ENCODE data around the gene EZR. TPM values are rescaled to one million over a fixed set of nuclear protein-coding genes. Genes with fewer than 3 reads are reported as not detected.

The EZR gene
- total and polyA plus RNA-seq, 9 of the 15 experiments (the other 6 are each of a cell fraction or from before 2014, with no cell fraction given) = 36.5 to 162 (median 104) TPM

DNA sequence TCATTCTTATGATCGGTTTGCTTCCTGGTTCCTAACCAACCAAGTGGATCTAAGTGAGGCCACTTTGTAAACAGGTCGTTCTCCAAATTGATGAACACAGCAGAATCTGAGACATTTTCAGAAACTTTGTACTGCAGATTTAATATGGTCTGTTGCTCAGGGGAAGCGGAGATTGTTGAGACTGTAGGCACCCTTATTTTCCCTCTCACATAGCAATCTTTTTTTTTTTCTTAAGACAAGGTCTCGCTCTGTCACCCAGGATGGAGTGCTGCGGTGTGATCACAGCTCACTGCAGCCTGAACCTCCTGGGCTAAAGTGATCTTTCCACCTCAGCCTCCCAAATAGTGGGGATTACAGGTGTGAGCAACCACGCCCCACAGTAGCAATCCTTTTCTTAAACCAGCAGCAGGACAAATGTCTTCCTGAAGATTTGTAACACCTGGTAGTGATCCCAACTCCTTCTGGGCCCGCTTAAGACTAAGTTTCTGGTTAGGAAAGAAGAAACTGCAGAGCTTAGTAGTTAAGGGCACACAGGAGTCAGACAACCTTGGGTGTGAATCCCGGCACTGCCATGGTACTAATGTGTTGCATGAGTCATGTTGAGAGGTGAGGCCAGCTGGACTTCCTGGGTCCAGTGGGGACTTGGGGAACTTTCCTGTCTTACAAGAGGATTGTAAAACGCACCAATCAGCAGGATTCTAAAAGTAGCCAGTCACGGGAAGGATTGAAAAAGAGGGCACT lies 48.4 kb upstream of the EZR start (continued):
- TF ChIP-seq FOXP1 (CRISPR knock-in tag; IDR thresholded peaks at IDR 0.05) (no peak), SETDB1 (IDR thresholded peaks at IDR 0.05; ENCODE audit: low read length) (no peak), HOXB6 (CRISPR knock-in tag; IDR thresholded peaks at IDR 0.05; ENCODE audit: borderline replicate concordance) (no peak), ZNF41 (CRISPR knock-in tag; conservative IDR thresholded peaks at IDR 0.05) (no peak), NR2C1 (IDR thresholded peaks at IDR 0.05) (no peak), NR2C1 (tag; IDR thresholded peaks at IDR 0.05) (no peak), NUFIP1 (IDR thresholded peaks at IDR 0.05; ENCODE audit: partially characterized antibody) (no peak), SNIP1 (IDR thresholded peaks at IDR 0.05; ENCODE audit: low read depth) (no peak), XRCC3 (IDR thresholded peaks at IDR 0.05) (no peak), RNF2 (IDR thresholded peaks at IDR 0.05) (no peak), CSDE1 (IDR thresholded peaks at IDR 0.05) (no peak), ZNF316 (IDR thresholded peaks at IDR 0.05) (peak; percentile 61), MAFF (IDR thresholded peaks at IDR 0.05; ENCODE audit: low read length) (peak; percentile 8; the same call in 1 of the 2 replicates), JUNB (CRISPR knock-in tag; conservative IDR thresholded peaks at IDR 0.05) (no peak)
- TF ChIP-seq, protein P1, sequence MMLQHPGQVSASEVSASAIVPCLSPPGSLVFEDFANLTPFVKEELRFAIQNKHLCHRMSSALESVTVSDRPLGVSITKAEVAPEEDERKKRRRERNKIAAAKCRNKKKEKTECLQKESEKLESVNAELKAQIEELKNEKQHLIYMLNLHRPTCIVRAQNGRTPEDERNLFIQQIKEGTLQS (IDR thresholded peaks at IDR 0.05) = 0 out of 2 replicates have a peak, but pooled peaks have one; percentile 14
- TF ChIP-seq, protein P1 (CRISPR knock-in tag; conservative IDR thresholded peaks at IDR 0.05) = no peak
- TF ChIP-seq, protein P2, sequence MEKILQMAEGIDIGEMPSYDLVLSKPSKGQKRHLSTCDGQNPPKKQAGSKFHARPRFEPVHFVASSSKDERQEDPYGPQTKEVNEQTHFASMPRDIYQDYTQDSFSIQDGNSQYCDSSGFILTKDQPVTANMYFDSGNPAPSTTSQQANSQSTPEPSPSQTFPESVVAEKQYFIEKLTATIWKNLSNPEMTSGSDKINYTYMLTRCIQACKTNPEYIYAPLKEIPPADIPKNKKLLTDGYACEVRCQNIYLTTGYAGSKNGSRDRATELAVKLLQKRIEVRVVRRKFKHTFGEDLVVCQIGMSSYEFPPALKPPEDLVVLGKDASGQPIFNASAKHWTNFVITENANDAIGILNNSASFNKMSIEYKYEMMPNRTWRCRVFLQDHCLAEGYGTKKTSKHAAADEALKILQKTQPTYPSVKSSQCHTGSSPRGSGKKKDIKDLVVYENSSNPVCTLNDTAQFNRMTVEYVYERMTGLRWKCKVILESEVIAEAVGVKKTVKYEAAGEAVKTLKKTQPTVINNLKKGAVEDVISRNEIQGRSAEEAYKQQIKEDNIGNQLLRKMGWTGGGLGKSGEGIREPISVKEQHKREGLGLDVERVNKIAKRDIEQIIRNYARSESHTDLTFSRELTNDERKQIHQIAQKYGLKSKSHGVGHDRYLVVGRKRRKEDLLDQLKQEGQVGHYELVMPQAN (IDR thresholded peaks at IDR 0.05; ENCODE audit: borderline replicate concordance) = no peak
- TF ChIP-seq, protein P3, sequence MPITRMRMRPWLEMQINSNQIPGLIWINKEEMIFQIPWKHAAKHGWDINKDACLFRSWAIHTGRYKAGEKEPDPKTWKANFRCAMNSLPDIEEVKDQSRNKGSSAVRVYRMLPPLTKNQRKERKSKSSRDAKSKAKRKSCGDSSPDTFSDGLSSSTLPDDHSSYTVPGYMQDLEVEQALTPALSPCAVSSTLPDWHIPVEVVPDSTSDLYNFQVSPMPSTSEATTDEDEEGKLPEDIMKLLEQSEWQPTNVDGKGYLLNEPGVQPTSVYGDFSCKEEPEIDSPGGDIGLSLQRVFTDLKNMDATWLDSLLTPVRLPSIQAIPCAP (CRISPR knock-in tag; IDR thresholded peaks at IDR 0.05; ENCODE audit: borderline replicate concordance) = no peak
- TF ChIP-seq, protein P4, sequence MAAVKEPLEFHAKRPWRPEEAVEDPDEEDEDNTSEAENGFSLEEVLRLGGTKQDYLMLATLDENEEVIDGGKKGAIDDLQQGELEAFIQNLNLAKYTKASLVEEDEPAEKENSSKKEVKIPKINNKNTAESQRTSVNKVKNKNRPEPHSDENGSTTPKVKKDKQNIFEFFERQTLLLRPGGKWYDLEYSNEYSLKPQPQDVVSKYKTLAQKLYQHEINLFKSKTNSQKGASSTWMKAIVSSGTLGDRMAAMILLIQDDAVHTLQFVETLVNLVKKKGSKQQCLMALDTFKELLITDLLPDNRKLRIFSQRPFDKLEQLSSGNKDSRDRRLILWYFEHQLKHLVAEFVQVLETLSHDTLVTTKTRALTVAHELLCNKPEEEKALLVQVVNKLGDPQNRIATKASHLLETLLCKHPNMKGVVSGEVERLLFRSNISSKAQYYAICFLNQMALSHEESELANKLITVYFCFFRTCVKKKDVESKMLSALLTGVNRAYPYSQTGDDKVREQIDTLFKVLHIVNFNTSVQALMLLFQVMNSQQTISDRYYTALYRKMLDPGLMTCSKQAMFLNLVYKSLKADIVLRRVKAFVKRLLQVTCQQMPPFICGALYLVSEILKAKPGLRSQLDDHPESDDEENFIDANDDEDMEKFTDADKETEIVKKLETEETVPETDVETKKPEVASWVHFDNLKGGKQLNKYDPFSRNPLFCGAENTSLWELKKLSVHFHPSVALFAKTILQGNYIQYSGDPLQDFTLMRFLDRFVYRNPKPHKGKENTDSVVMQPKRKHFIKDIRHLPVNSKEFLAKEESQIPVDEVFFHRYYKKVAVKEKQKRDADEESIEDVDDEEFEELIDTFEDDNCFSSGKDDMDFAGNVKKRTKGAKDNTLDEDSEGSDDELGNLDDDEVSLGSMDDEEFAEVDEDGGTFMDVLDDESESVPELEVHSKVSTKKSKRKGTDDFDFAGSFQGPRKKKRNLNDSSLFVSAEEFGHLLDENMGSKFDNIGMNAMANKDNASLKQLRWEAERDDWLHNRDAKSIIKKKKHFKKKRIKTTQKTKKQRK (IDR thresholded peaks at IDR 0.05; ENCODE audit: borderline replicate concordance, low read depth, low read length) = no peak
- TF ChIP-seq, protein P5, sequence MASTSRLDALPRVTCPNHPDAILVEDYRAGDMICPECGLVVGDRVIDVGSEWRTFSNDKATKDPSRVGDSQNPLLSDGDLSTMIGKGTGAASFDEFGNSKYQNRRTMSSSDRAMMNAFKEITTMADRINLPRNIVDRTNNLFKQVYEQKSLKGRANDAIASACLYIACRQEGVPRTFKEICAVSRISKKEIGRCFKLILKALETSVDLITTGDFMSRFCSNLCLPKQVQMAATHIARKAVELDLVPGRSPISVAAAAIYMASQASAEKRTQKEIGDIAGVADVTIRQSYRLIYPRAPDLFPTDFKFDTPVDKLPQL (IDR thresholded peaks at IDR 0.05; ENCODE audit: extremely low read depth, insufficient read length) = no peak
- TF ChIP-seq, protein P6, sequence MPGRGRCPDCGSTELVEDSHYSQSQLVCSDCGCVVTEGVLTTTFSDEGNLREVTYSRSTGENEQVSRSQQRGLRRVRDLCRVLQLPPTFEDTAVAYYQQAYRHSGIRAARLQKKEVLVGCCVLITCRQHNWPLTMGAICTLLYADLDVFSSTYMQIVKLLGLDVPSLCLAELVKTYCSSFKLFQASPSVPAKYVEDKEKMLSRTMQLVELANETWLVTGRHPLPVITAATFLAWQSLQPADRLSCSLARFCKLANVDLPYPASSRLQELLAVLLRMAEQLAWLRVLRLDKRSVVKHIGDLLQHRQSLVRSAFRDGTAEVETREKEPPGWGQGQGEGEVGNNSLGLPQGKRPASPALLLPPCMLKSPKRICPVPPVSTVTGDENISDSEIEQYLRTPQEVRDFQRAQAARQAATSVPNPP (IDR thresholded peaks at IDR 0.05; ENCODE audit: borderline replicate concordance, insufficient read depth, insufficient read length) = no peak
